Glutamatergic neuron (in vitro differentiated cells): ENCODE data around the gene NEK9. TPM values are rescaled to one million over a fixed set of nuclear protein-coding genes. Genes with fewer than 3 reads are reported as not detected.
"Not testable (repeated sequence)": the region's sequence is repeated elsewhere in the genome, so short reads cannot be mapped to it uniquely, and the experiment has no call there.

ENCODE experiments used
- DNase-seq: peaks from one replicate; pipeline ENCODE4 v3.0.0; 2022
- H3K27ac Mint-ChIP-seq: one replicate; pipeline ENCODE4 v1.8.0; 2020; ENCODE audit warnings: mild to moderate bottlenecking, mixed read lengths, inconsistent platforms; ENCODE audit not compliant: unreplicated experiment
- H3K27me3 Mint-ChIP-seq: one replicate; pipeline ENCODE4 v1.8.0; 2020; ENCODE audit warnings: mild to moderate bottlenecking, moderate library complexity, mixed read lengths, inconsistent platforms; ENCODE audit not compliant: unreplicated experiment
- H3K36me3 Mint-ChIP-seq: one replicate; pipeline ENCODE4 v1.8.0; 2020; ENCODE audit warnings: mild to moderate bottlenecking, mixed read lengths, inconsistent platforms; ENCODE audit not compliant: unreplicated experiment
- H3K4me1 Mint-ChIP-seq: one replicate; pipeline ENCODE4 v1.8.0; 2020; ENCODE audit warnings: mild to moderate bottlenecking, low read depth, mixed read lengths, inconsistent platforms; ENCODE audit not compliant: unreplicated experiment
- H3K4me3 Mint-ChIP-seq: one replicate; pipeline ENCODE4 v1.8.0; 2020; ENCODE audit warnings: mild to moderate bottlenecking, mixed read lengths, inconsistent platforms; ENCODE audit not compliant: unreplicated experiment
- H3K9me3 Mint-ChIP-seq: one replicate; pipeline ENCODE4 v1.8.0; 2020; ENCODE audit warnings: mild to moderate bottlenecking, moderate library complexity, mixed read lengths, inconsistent platforms; ENCODE audit not compliant: unreplicated experiment
- total RNA-seq: library from RNA; stranded (reverse); fragmentation: NEBNext Ultra II Directional; extraction: Animal tissue kit (Norgen Biotek cat#: 25700); gene quantifications from one replicate; pipeline ENCODE4 v1.2.1, GENCODE V29; 2021; ENCODE audit not compliant: unreplicated experiment
- TF ChIP-seq, protein P1 (sequence below): fragments of 200-600 bp; sonication (generic); IDR thresholded peaks from one replicate; pipeline ENCODE4 v1.5.0; 2021; ENCODE audit not compliant: partially characterized antibody, unreplicated experiment

The NEK9 gene
- total RNA-seq, 1 donor from 2014 or later, result 50.7 TPM

- no peaks in the 10 kb centered on the region for H3K27me3 Mint-ChIP-seq
- H3K4me1 Mint-ChIP-seq, result no peaks in the 10 kb centered on the region
- H3K36me3 Mint-ChIP-seq, result no peaks in the 10 kb centered on the region
- H3K27ac Mint-ChIP-seq, result no peak overlapping the region
- TF ChIP-seq, protein P1, sequence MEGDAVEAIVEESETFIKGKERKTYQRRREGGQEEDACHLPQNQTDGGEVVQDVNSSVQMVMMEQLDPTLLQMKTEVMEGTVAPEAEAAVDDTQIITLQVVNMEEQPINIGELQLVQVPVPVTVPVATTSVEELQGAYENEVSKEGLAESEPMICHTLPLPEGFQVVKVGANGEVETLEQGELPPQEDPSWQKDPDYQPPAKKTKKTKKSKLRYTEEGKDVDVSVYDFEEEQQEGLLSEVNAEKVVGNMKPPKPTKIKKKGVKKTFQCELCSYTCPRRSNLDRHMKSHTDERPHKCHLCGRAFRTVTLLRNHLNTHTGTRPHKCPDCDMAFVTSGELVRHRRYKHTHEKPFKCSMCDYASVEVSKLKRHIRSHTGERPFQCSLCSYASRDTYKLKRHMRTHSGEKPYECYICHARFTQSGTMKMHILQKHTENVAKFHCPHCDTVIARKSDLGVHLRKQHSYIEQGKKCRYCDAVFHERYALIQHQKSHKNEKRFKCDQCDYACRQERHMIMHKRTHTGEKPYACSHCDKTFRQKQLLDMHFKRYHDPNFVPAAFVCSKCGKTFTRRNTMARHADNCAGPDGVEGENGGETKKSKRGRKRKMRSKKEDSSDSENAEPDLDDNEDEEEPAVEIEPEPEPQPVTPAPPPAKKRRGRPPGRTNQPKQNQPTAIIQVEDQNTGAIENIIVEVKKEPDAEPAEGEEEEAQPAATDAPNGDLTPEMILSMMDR, result no peak
- no peak for DNase-seq
- H3K4me3 Mint-ChIP-seq, result no peak overlapping the region
- H3K9me3 Mint-ChIP-seq, result no peaks in the 10 kb centered on the region
These were observed 28.3 kb upstream of the NEK9 start for GRCh38 chr14:75155169-75155568.

- Mint-ChIP-seq H3K36me3 (no peaks in the 10 kb centered on the region), H3K4me1 (no peaks in the 10 kb centered on the region), H3K27ac (no peak overlapping the region), H3K4me3 (no peak overlapping the region), H3K27me3 (no peaks in the 10 kb centered on the region), H3K9me3 (no peaks in the 10 kb centered on the region)
- TF ChIP-seq, protein P1, result no peak
- no peak for DNase-seq
These were observed 26.4 kb upstream of the NEK9 start for GRCh38 chr14:75153295-75153694.

- Mint-ChIP-seq H3K36me3 (no peaks in the 10 kb centered on the region), H3K27me3 (no peaks in the 10 kb centered on the region)
These were observed 25.0 kb upstream of the NEK9 start for GRCh38 chr14:75151851-75152250.

GRCh38 chr14:75150637-75151036 lies 23.8 kb upstream of the NEK9 start:
- not testable (repeated sequence) for H3K9me3 Mint-ChIP-seq, H3K4me1 Mint-ChIP-seq, H3K36me3 Mint-ChIP-seq, DNase-seq, H3K4me3 Mint-ChIP-seq, H3K27ac Mint-ChIP-seq, H3K27me3 Mint-ChIP-seq

More at GRCh38 chr14:75151851-75152250, 25.0 kb upstream of the NEK9 start:
- Mint-ChIP-seq H3K4me3 (no peak overlapping the region), H3K27ac (no peak overlapping the region), H3K9me3 (no peaks in the 10 kb centered on the region), H3K4me1 (no peaks in the 10 kb centered on the region)
- TF ChIP-seq, protein P1, result no peak
- no peak for DNase-seq

- Mint-ChIP-seq H3K27ac (no peak overlapping the region), H3K4me1 (no peaks in the 10 kb centered on the region), H3K4me3 (no peak overlapping the region), H3K36me3 (no peaks in the 10 kb centered on the region), H3K27me3 (no peaks in the 10 kb centered on the region), H3K9me3 (no peaks in the 10 kb centered on the region)
- TF ChIP-seq, protein P1, result no peak
- no peak for DNase-seq
These were observed 23.3 kb upstream of the NEK9 start for GRCh38 chr14:75150150-75150549.
